Smooth muscle cell (in vitro differentiated cells): ENCODE data around the gene MRPL37. TPM values are rescaled to one million over a fixed set of nuclear protein-coding genes. Genes with fewer than 3 reads are reported as not detected.
A peak's percentile ranks its signal among the peaks of the same experiment; 100 is the strongest.

Experiments
- DNase-seq: peaks from one replicate; lab custom pipeline; 2025; ENCODE audit not compliant: unreplicated experiment; lab: John Stamatoyannopoulos, UW
- H2AFZ ChIP-seq: fragments of 200-600 bp; sonication (generic); 2 replicates; pipeline ENCODE4 v1.6.0; 2016; ENCODE audit warnings: antibody characterized with exemption, low read depth, mild to moderate bottlenecking
- H3F3A ChIP-seq: fragments of 200-600 bp; sonication (generic); 2 replicates; pipeline ENCODE4 v1.6.0; 2017; ENCODE audit warnings: antibody characterized with exemption, low read depth
- H3K27ac ChIP-seq: fragments of 200-600 bp; sonication (generic); 2 replicates; pipeline ENCODE4 v1.5.1; 2016; ENCODE audit warnings: low read depth, mild to moderate bottlenecking
- H3K27me3 ChIP-seq: fragments of 200-600 bp; sonication (generic); 2 replicates; pipeline ENCODE4 v1.6.1; 2016; ENCODE audit warnings: low read depth, mild to moderate bottlenecking
- H3K36me3 ChIP-seq: fragments of 200-600 bp; sonication (generic); 2 replicates; pipeline ENCODE4 v1.5.1; 2016; ENCODE audit warnings: low read depth
- H3K4me1 ChIP-seq: fragments of 200-600 bp; sonication (generic); 2 replicates; pipeline ENCODE4 v1.5.1; 2016; ENCODE audit warnings: low read depth
- H3K4me2 ChIP-seq: fragments of 200-600 bp; sonication (generic); 2 replicates; pipeline ENCODE4 v1.6.0; 2016; ENCODE audit warnings: mild to moderate bottlenecking
- H3K4me3 ChIP-seq: fragments of 200-600 bp; sonication (generic); 2 replicates; pipeline ENCODE4 v1.5.1; 2016; ENCODE audit warnings: mild to moderate bottlenecking
- H3K79me2 ChIP-seq: fragments of 200-600 bp; sonication (generic); 2 replicates; pipeline ENCODE4 v1.6.0; 2016; ENCODE audit warnings: low read depth, mild to moderate bottlenecking
- H3K9ac ChIP-seq: fragments of 200-600 bp; sonication (generic); 2 replicates; pipeline ENCODE4 v1.6.0; 2016; ENCODE audit warnings: low read depth
- H3K9me3 ChIP-seq: fragments of 200-600 bp; sonication (generic); replicated peaks from 2 replicates; pipeline ENCODE4 v1.5.1; 2016; ENCODE audit warnings: low read depth
- H4K20me1 ChIP-seq: fragments of 200-600 bp; sonication (generic); 2 replicates; pipeline ENCODE4 v1.6.0; 2016; ENCODE audit warnings: low read depth
- WGBS: methylation state at CpG from one replicate; pipeline ENCODE4 v1.1.7; 2016; ENCODE audit warnings: low lambda C conversion rate; 5-methylcytosine and 5-hydroxymethylcytosine counted together
- polyA plus RNA-seq: library from polyadenylated mRNA; unstranded; fragments of >200 nt; fragmentation: Nextera tagmentation; extraction: Ambion mirVana; gene quantifications from 2 replicates; pipeline ENCODE4 v1.2.1, GENCODE V29; 2016
- total RNA-seq: library from RNA; depleted of rRNA; stranded (reverse); fragments of >200 nt; gene quantifications from 2 replicates; pipeline ENCODE4 v1.2.3, GENCODE V29; 2014
- TF ChIP-seq, protein P1 (sequence below): fragments of 200-600 bp; sonication (generic); IDR thresholded peaks from 2 replicates; pipeline ENCODE4 v1.5.1; 2017; ENCODE audit warnings: borderline replicate concordance, mild to moderate bottlenecking, antibody characterized with exemption; ENCODE audit not compliant: insufficient read depth, poor library complexity, severe bottlenecking

The MRPL37 gene
- total and polyA plus RNA-seq, 2 experiments from 2014 or later = 85.5 to 96.4 TPM

DNA sequence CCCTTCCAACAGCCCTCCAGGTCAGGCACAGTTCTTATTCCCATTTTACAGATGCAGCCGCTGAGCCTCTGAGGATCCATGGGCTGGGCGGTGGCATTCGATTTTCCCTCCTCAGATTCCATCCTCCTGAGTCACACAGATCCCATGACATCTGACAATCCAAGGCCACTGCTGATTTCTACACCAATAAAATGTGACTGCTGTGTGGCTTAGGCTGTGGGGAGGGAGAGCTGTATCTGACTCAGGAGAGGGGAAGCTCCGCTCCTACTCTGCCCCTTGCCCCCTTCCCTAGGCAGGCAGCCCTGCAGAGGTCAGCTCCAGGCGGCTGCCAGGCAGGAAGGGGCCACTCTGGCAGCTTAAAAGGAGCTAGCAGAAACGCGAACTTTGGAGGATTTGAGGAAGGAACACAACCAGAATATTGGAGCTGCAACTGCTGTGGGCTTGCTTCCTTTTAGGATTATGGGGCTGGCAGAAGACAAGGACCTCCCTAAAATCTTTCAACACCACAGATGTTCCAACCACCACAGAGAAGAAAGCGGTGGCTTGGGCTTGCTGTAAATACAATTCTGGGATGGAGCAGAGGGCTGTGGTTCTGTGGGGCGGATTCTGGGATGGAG is 50.0 kb downstream of the MRPL37 start:
- TF ChIP-seq, protein P1, sequence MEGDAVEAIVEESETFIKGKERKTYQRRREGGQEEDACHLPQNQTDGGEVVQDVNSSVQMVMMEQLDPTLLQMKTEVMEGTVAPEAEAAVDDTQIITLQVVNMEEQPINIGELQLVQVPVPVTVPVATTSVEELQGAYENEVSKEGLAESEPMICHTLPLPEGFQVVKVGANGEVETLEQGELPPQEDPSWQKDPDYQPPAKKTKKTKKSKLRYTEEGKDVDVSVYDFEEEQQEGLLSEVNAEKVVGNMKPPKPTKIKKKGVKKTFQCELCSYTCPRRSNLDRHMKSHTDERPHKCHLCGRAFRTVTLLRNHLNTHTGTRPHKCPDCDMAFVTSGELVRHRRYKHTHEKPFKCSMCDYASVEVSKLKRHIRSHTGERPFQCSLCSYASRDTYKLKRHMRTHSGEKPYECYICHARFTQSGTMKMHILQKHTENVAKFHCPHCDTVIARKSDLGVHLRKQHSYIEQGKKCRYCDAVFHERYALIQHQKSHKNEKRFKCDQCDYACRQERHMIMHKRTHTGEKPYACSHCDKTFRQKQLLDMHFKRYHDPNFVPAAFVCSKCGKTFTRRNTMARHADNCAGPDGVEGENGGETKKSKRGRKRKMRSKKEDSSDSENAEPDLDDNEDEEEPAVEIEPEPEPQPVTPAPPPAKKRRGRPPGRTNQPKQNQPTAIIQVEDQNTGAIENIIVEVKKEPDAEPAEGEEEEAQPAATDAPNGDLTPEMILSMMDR = no peak
- H3K79me2 ChIP-seq = no peaks in the 10 kb centered on the region
- no peaks in the 10 kb centered on the region for H3K36me3 ChIP-seq
- no peak overlapping the region for H3K4me2 ChIP-seq
- peaks cover 72% of the 10 kb centered on the region for H4K20me1 ChIP-seq
- no peak overlapping the region for H3K9ac ChIP-seq
- H3K4me1 ChIP-seq = peaks cover 15% of the 10 kb centered on the region
- H3K27ac ChIP-seq = peak overlapping the region; percentile 56
- H3K27me3 ChIP-seq = no peaks in the 10 kb centered on the region
- no peak overlapping the region for H2AFZ ChIP-seq
- WGBS = 55% methylated on average over 9 of the region's 9 CpGs
- DNase-seq = no peak
- H3F3A ChIP-seq = peaks cover 7% of the 10 kb centered on the region
- H3K4me3 ChIP-seq = no peak overlapping the region
- H3K9me3 ChIP-seq = no peaks in the 10 kb centered on the region

DNA sequence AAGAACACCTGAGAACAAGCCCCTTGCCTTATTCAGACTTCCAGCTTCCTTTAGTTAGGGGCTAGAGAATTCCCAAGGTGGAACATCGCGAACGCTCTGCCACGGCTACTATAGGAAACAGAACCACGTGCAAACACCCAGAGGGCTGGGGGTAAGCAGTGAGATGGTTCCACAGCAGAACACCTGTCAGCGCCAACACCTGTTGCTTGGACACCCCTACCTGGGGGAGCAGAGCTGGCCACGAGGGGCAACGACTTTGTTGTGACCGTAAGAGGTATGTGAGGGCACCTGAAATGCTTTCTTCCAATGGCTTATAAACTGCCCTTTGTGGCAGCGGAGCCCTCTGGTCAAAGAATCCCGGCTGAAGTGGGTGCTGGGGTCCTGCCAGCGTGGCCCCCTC is 50.7 kb downstream of the MRPL37 start:
- H3K27ac ChIP-seq = no peak overlapping the region
- no peak overlapping the region for H3K9ac ChIP-seq
- DNase-seq = no peak
- WGBS = 96% methylated on average over 12 of the region's 12 CpGs
- peaks cover 76% of the 10 kb centered on the region for H4K20me1 ChIP-seq
- no peak overlapping the region for H3K4me3 ChIP-seq
- no peaks in the 10 kb centered on the region for H3K36me3 ChIP-seq
- H3K79me2 ChIP-seq = no peaks in the 10 kb centered on the region
- TF ChIP-seq, protein P1 = no peak
- H3K9me3 ChIP-seq = no peaks in the 10 kb centered on the region
- peaks cover 7% of the 10 kb centered on the region for H3F3A ChIP-seq
- H3K4me2 ChIP-seq = no peak overlapping the region
- no peaks in the 10 kb centered on the region for H3K27me3 ChIP-seq
- peaks cover 15% of the 10 kb centered on the region for H3K4me1 ChIP-seq
- no peak overlapping the region for H2AFZ ChIP-seq

DNA sequence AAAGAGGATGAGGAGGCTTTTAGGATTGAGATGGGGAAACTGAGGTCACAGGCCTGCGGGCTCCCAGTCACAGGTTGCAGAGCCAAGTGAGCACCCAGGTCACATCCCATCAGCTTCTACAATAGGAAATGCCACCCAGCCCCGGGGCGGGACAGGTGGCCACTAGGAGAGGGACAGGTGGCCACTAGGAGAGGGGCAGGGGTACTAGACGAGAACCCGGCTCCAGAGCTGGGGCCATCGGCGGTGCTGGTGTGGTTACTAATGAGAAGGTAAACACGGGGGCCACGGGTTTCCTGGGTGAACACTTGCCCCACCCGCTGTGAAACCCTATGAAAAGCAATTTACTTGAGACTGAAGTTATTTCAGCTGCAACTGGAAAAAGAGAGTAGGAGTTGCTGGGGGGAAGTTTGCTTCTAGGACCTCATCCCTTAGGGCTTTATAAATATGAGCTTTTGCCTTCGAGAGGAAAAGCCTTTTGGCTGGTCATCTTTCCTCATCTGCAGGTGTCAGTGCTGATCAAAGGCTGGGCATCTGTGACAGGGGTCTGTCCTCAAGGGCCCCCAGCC is 52.5 kb downstream of the MRPL37 start:
- TF ChIP-seq, protein P1 = no peak
- H2AFZ ChIP-seq = no peak overlapping the region
- 89% methylated on average over 11 of the region's 11 CpGs for WGBS
- DNase-seq = no peak
- no peak overlapping the region for H3K4me3 ChIP-seq
- H4K20me1 ChIP-seq = peaks cover 74% of the 10 kb centered on the region
- no peaks in the 10 kb centered on the region for H3K9me3 ChIP-seq
- H3K79me2 ChIP-seq = no peaks in the 10 kb centered on the region
- H3K9ac ChIP-seq = no peak overlapping the region
- H3K4me1 ChIP-seq = peaks cover 10% of the 10 kb centered on the region
- H3K27ac ChIP-seq = peak overlapping the region; percentile 81
- no peaks in the 10 kb centered on the region for H3K36me3 ChIP-seq
- H3K4me2 ChIP-seq = peak overlapping the region; percentile 42
- H3K27me3 ChIP-seq = no peaks in the 10 kb centered on the region
- peaks cover 7% of the 10 kb centered on the region for H3F3A ChIP-seq

DNA sequence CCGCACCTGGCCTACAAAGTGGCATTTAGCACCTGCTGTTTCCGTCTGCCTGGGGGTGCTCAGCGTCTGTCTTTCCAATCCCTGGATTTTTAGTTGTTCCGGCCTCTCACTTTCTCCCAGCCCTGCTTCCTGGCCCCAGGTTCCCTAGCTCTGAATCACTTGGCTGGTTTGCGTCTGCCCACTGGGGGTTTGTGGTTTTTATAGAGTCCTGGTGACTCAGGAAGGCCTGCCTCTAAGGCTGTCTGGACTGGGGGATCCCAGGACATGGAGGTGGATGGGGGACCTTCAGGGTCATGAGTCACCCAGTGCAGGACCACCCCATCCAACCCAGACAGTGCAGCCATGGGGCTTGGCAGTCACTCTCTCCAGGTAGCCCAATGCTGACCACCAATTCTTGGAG is 53.5 kb downstream of the MRPL37 start:
- Histone ChIP-seq H3K4me2 (peak overlapping the region; percentile 42), H3K9me3 (no peaks in the 10 kb centered on the region), H3K36me3 (no peaks in the 10 kb centered on the region), H3K4me3 (no peak overlapping the region), H3K9ac (no peak overlapping the region), H3K27me3 (no peaks in the 10 kb centered on the region), H3K4me1 (peaks cover 10% of the 10 kb centered on the region), H2AFZ (no peak overlapping the region), H3K79me2 (no peaks in the 10 kb centered on the region), H3K27ac (peak overlapping the region; percentile 81), H4K20me1 (peaks cover 82% of the 10 kb centered on the region), H3F3A (peaks cover 7% of the 10 kb centered on the region)
- peak; percentile 27 for DNase-seq
- 13% methylated on average over 5 of the region's 5 CpGs for WGBS
- TF ChIP-seq, protein P1 = no peak
